ENCODE measurements around the gene HDAC11. TPM values are rescaled to one million over a fixed set of nuclear protein-coding genes. Genes with fewer than 3 reads are reported as not detected.
A peak's percentile ranks its signal among the peaks of the same experiment; 100 is the strongest.

The HDAC11 gene
- total and polyA plus RNA-seq, 2 of the 13 experiments (the other 11 are each of a cell fraction or from before 2014, with no cell fraction given): 13.7 to 33.1 TPM

DNA sequence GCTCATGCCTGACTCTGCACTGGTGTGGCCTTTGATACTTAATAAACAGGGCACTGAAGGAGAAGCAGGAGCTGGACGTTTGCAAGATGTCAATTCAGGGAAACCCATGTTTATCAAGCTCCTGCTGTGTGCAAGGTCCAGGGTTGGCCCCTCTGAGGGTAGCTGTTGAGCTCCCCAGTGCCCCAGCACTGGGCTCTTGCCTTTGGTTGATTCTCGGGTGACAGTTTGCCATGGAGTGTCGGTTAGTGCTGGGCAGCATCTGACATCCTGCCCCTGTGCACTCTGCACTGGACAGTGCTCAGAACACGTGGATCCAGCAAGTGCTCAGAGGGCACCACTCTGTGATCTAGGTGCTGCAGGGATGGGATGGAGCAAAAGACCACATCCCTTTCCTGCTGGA is 7.3 kb downstream of the HDAC11 start (continued):
- TF ChIP-seq, protein P1, sequence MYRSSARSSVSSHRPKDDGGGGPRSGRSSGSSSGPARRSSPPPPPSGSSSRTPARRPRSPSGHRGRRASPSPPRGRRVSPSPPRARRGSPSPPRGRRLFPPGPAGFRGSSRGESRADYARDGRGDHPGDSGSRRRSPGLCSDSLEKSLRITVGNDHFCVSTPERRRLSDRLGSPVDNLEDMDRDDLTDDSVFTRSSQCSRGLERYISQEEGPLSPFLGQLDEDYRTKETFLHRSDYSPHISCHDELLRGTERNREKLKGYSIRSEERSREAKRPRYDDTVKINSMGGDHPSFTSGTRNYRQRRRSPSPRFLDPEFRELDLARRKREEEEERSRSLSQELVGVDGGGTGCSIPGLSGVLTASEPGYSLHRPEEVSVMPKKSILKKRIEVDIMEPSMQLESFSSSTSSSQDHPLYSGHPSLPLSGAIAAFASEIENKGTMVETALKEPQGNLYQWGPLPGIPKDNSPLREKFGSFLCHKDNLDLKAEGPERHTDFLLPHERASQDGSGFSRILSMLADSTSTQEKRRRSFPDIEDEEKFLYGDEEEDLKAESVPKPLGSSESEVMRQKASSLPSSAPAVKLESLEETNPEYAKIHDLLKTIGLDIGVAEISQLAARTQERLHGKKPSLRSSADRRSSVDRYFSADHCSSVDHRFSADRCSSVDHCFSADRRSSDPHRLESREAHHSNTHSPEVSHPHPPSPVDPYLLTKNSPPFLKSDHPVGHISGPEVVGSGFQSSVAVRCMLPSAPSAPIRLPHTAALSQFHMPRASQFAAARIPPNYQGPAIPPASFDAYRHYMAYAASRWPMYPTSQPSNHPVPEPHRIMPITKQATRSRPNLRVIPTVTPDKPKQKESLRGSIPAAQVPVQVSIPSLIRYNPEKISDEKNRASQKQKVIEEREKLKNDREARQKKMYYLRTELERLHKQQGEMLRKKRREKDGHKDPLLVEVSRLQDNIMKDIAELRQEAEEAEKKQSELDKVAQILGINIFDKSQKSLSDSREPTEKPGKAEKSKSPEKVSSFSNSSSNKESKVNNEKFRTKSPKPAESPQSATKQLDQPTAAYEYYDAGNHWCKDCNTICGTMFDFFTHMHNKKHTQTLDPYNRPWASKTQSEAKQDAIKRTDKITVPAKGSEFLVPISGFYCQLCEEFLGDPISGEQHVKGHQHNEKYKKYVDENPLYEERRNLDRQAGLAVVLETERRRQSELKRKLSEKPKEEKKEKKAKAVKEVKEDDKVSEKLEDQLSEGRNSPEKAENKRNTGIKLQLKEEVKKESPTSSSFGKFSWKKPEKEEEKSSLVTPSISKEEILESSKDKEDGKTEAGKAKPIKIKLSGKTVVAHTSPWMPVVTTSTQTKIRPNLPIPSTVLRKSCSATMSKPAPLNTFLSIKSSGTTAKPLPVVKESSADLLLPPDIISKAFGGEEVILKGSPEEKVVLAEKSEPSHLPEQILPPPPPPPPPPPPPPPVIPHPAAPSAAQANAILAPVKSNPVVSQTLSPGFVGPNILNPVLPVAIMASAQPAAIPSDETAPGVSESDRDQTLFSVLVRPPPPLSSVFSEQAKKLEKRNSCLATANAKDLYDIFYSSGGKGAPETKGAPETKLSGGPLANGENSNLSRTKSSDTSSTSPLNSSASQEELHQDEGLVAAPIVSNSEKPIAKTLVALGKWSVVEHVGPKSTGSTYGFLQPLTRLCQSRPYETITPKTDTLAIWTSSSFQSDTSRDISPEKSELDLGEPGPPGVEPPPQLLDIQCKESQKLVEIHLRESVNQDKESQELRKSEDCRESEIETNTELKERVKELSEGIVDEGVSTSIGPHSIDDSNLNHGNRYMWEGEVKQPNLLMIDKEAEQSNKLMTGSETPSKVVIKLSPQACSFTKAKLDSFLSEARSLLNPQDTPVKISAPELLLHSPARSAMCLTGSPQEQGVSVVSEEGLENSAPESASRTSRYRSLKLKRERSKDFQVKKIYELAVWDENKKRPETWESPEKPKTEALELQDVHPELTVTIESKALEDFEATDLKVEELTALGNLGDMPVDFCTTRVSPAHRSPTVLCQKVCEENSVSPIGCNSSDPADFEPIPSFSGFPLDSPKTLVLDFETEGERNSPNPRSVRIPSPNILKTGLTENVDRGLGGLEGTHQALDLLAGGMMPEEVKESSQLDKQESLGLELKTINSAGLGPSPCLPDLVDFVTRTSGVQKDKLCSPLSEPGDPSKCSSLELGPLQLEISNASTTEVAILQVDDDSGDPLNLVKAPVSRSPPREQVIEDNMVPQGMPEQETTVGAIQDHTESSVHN (CRISPR knock-in tag; IDR thresholded peaks at IDR 0.05): no peak
- TF ChIP-seq, protein P2, sequence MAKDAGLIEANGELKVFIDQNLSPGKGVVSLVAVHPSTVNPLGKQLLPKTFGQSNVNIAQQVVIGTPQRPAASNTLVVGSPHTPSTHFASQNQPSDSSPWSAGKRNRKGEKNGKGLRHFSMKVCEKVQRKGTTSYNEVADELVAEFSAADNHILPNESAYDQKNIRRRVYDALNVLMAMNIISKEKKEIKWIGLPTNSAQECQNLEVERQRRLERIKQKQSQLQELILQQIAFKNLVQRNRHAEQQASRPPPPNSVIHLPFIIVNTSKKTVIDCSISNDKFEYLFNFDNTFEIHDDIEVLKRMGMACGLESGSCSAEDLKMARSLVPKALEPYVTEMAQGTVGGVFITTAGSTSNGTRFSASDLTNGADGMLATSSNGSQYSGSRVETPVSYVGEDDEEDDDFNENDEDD (CRISPR knock-in tag; IDR thresholded peaks at IDR 0.05; ENCODE audit: borderline replicate concordance): no peak
- TF ChIP-seq ZFX (CRISPR knock-in tag; IDR thresholded peaks at IDR 0.05; ENCODE audit: low read depth) (peak; percentile 42; the same call in 1 of the 2 replicates), GATAD2A (CRISPR knock-in tag; IDR thresholded peaks at IDR 0.05) (peak; percentile 30; the same call in 1 of the 2 replicates), ZBTB7A (CRISPR knock-in tag; IDR thresholded peaks at IDR 0.05) (0 out of 2 replicates have a peak, but pooled peaks have one; percentile 22), ZNF329 (CRISPR knock-in tag; IDR thresholded peaks at IDR 0.05; ENCODE audit: low read depth) (0 out of 2 replicates have a peak, but pooled peaks have one; percentile 33), LCORL (IDR thresholded peaks at IDR 0.05) (no peak), LCORL (CRISPR knock-in tag; IDR thresholded peaks at IDR 0.05) (peak; percentile 34; the same call in 1 of the 2 replicates), ATAD3A (CRISPR knock-in tag; IDR thresholded peaks at IDR 0.05) (no peak), MEIS1 (CRISPR knock-in tag; IDR thresholded peaks at IDR 0.05; ENCODE audit: borderline replicate concordance) (peak; percentile 57; the same call in 1 of the 2 replicates), ZNF556 (CRISPR knock-in tag; IDR thresholded peaks at IDR 0.05; ENCODE audit: borderline replicate concordance) (no peak), MED1 (CRISPR knock-in tag; IDR thresholded peaks at IDR 0.05) (0 out of 2 replicates have a peak, but pooled peaks have one; percentile 10), ZSCAN29 (CRISPR knock-in tag; conservative IDR thresholded peaks at IDR 0.05) (no peak)
- TF ChIP-seq, protein P3, sequence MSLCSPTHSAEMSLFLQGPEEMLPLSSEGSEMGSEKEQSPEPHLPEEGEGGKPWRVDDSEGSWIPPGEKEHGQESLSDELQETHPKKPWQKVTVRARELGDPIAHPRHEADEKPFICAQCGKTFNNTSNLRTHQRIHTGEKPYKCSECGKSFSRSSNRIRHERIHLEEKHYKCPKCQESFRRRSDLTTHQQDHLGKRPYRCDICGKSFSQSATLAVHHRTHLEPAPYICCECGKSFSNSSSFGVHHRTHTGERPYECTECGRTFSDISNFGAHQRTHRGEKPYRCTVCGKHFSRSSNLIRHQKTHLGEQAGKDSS (CRISPR knock-in tag; IDR thresholded peaks at IDR 0.05; ENCODE audit: borderline replicate concordance, low read depth): peak; percentile 97
- TF ChIP-seq, protein P4, sequence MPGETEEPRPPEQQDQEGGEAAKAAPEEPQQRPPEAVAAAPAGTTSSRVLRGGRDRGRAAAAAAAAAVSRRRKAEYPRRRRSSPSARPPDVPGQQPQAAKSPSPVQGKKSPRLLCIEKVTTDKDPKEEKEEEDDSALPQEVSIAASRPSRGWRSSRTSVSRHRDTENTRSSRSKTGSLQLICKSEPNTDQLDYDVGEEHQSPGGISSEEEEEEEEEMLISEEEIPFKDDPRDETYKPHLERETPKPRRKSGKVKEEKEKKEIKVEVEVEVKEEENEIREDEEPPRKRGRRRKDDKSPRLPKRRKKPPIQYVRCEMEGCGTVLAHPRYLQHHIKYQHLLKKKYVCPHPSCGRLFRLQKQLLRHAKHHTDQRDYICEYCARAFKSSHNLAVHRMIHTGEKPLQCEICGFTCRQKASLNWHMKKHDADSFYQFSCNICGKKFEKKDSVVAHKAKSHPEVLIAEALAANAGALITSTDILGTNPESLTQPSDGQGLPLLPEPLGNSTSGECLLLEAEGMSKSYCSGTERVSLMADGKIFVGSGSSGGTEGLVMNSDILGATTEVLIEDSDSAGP (CRISPR knock-in tag; IDR thresholded peaks at IDR 0.05; ENCODE audit: borderline replicate concordance): 0 out of 2 replicates have a peak, but pooled peaks have one; percentile 27
- TF ChIP-seq, protein P5, sequence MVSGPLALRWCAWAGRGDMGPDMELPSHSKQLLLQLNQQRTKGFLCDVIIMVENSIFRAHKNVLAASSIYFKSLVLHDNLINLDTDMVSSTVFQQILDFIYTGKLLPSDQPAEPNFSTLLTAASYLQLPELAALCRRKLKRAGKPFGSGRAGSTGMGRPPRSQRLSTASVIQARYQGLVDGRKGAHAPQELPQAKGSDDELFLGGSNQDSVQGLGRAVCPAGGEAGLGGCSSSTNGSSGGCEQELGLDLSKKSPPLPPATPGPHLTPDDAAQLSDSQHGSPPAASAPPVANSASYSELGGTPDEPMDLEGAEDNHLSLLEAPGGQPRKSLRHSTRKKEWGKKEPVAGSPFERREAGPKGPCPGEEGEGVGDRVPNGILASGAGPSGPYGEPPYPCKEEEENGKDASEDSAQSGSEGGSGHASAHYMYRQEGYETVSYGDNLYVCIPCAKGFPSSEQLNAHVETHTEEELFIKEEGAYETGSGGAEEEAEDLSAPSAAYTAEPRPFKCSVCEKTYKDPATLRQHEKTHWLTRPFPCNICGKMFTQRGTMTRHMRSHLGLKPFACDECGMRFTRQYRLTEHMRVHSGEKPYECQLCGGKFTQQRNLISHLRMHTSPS (CRISPR knock-in tag; IDR thresholded peaks at IDR 0.05; ENCODE audit: low read depth): peak; percentile 91

Data from HepG2 (cell line).